BE2C (cell line): ENCODE results near the gene SCRN2.
A peak's percentile ranks its signal among the peaks of the same experiment; 100 is the strongest.

Experiments used
- DNase-seq: peaks from one replicate; pipeline ENCODE4 v3.0.0-alpha.2; 2020
- H3K27me3 ChIP-seq: fragments of 250-450 bp; sonication (Bioruptor Pico); 2 replicates; pipeline ENCODE4 v1.5.1; 2020; ENCODE audit warnings: mild to moderate bottlenecking
- H3K36me3 ChIP-seq: fragments of 250-450 bp; sonication (Bioruptor Pico); 2 replicates; pipeline ENCODE4 v1.5.1; 2020; ENCODE audit warnings: mild to moderate bottlenecking
- H3K4me1 ChIP-seq: fragments of 250-450 bp; sonication (Bioruptor Pico); 2 replicates; pipeline ENCODE4 v1.5.1; 2020
- H3K4me3 ChIP-seq: 2 replicates; pipeline ENCODE4 v1.5.1; 2011; ENCODE audit warnings: low read depth, low read length
- H3K9me3 ChIP-seq: fragments of 250-450 bp; sonication (Bioruptor Pico); 2 replicates; pipeline ENCODE4 v1.5.1; 2020
- TF ChIP-seq, protein P1 (sequence below): IDR thresholded peaks from 2 replicates; pipeline ENCODE4 v1.5.1; 2012; ENCODE audit warnings: mild to moderate bottlenecking, low read depth, low read length

SCRN2 gene

DNA sequence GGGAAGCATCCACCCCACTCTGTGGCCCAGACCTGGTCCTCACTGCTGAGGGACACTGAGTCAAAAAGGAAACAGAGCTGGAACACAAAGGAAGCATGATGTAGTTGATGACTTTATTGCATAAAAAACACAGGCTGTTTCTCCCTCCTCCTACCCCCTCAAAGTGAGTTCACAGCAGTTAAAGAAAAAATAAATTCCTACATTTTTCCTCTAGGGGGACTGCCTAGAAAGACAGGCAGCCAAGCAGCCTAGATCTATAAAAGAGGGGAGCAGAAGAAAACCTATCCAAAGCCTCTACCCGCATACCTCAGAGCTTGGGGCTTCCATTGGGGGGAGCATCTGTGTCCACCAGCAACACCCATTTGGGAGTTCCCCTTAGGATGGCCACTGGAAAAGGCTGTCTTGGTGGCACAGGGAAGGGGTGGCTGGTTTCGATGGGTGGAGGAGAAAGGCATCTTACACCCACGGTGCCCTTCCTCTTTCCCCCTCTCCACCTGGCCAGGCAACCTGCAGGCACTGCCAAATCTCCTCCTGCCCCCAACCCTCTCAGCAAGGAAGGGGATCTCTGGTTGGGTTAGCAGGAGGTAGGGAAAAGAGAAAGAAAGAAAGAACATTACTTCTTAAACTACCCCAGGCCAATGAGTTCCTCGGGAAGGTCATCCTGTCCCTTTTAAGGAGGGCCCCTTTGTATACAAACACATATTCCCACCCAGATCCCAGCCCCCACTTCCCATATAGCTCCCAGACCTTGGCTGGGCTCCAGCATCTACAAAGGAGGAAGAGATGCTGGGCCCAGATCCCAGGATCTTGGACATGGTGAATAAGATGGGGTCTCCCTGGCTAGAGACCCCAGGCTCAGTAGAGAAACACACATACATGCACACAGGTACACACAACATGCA is 4.0 kb upstream of the SCRN2 start:
- peaks cover 58% of the 10 kb centered on the region for H3K27me3 ChIP-seq
- peaks cover 3% of the 10 kb centered on the region; the same call in 1 of the 2 replicates for H3K4me1 ChIP-seq
- DNase-seq, result no peak

DNA sequence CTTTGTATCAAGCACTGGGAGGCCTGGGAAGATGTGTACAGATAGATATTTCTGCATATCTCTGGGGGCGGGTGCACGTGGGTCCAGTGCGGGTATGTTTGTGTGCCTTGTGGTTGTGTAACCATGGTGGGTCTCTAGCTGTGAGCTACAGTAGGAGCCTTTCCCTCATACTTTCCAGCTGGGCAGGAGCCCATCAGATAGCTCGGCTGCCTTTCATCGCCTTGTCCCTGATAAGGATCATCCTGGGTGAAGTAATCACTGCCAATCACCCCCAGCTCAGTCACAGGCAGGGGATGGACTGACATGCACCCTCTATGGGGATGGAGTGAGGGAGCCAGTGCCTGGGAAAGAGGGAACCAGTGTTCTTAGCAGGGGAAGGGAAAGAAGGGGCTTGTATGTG is 3.2 kb upstream of the SCRN2 start:
- TF ChIP-seq, protein P1, sequence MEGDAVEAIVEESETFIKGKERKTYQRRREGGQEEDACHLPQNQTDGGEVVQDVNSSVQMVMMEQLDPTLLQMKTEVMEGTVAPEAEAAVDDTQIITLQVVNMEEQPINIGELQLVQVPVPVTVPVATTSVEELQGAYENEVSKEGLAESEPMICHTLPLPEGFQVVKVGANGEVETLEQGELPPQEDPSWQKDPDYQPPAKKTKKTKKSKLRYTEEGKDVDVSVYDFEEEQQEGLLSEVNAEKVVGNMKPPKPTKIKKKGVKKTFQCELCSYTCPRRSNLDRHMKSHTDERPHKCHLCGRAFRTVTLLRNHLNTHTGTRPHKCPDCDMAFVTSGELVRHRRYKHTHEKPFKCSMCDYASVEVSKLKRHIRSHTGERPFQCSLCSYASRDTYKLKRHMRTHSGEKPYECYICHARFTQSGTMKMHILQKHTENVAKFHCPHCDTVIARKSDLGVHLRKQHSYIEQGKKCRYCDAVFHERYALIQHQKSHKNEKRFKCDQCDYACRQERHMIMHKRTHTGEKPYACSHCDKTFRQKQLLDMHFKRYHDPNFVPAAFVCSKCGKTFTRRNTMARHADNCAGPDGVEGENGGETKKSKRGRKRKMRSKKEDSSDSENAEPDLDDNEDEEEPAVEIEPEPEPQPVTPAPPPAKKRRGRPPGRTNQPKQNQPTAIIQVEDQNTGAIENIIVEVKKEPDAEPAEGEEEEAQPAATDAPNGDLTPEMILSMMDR, result no peak
- Histone ChIP-seq H3K9me3 (no peaks in the 10 kb centered on the region), H3K4me3 (no peak overlapping the region), H3K27me3 (peaks cover 49% of the 10 kb centered on the region), H3K4me1 (peaks cover 3% of the 10 kb centered on the region; the same call in 1 of the 2 replicates), H3K36me3 (no peaks in the 10 kb centered on the region)
- DNase-seq, result no peak

More for the DNA sequence above, 4.0 kb upstream of the SCRN2 start:
- no peaks in the 10 kb centered on the region for H3K9me3 ChIP-seq
- H3K36me3 ChIP-seq, result no peaks in the 10 kb centered on the region
- H3K4me3 ChIP-seq, result no peak overlapping the region
- TF ChIP-seq, protein P1, result peak; percentile 43

DNA sequence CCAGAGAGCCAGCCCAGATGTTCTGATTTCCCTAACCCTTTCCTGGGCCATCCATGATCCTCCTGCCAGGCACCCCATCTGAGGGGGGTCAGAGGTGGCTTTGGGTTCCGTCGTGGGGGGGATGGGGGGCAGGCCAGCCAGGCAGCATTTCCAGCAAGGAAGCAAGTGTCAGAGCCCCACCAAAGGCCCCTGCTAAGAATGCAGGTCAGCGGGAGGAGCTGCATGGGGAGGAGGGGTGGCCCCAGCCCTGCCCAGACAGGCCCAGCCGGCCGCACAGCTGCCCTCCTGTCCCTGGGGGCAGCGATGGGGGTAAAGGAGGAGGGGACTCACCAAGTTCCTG is 2.3 kb upstream of the SCRN2 start:
- Histone ChIP-seq H3K4me1 (peaks cover 3% of the 10 kb centered on the region; the same call in 1 of the 2 replicates), H3K4me3 (no peak overlapping the region), H3K27me3 (peaks cover 41% of the 10 kb centered on the region)

DNA sequence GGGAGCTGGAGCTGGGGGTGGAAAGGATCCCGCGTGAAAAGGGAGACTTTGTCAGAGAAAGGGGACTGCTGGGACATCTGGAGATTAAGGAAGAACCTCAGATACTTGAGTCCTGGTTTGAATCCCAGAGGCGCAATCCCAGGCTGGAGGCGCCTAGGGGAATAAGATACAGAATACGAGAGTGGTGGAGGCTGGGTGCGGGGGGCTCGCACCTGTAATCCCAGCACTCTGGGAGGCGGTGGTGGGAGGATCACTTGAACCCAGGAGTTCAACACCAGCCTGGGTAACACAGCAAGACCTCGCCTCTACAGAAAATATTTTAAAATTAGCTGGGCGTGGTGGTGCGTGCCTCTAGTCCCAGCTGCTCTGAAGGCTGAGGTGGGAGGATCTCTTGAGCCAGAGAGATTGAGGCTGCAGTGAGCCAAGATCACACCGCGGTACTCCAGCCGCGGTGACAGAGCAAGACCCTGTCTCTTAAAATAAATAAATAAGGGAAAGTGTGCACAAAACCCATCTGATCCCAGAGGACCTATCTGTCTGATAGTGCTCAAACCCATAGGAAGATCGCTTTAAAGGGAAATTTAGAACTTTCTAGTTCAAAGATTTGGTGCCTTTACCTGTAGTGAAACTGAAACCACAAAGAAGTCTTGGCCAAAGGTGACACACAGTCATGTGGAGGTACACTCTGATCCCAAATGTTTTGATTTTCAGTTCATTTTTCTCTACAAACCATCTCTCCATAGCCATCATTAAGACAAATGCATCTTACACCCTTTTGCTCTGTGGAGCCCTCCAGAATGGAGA is 617 bp upstream of the SCRN2 start:
- peak overlapping the region; percentile 76 for H3K4me3 ChIP-seq

More for the DNA sequence above, 2.3 kb upstream of the SCRN2 start:
- Histone ChIP-seq H3K36me3 (no peaks in the 10 kb centered on the region), H3K9me3 (no peaks in the 10 kb centered on the region)
- DNase-seq, result no peak
- TF ChIP-seq, protein P1, result no peak

DNA sequence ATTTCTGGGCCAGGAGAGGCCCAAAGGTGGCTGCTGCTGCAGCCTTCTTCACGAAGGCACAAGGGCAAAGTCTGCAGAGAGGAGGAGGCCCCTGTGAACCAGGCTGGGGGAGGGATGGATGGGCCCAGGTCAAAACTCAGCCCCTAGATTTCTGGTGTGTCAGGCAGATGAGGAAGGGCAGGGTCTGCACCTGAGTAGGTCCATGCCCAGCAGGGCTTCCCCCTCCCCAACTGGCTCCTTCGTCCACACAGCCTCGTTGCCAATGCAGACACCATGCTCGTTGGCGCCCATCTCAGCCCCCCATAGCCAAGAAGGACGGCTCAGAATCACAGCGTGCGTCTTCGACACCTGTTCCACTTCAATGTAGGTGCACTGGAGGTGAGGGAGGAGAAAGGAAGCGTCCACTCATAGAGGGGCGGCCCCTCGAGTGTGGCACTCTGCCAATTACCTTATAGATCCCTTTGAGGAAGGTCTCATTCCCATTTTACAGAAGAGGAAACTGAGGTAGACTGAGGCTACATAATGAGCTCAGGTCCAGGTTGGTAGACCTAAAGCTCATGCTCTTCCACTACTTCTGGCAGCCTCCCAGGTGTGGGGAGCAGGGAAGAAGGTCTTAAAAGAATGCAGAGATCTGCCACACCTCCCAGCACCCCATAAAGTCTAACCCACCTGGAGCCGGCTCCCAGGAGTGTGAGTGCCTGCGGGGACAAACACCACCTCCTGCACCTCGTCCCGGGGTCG is 902 bp downstream of the SCRN2 start:
- TF ChIP-seq, protein P1, result no peak
- Histone ChIP-seq H3K4me3 (peak overlapping the region; percentile 76), H3K36me3 (no peaks in the 10 kb centered on the region), H3K9me3 (no peaks in the 10 kb centered on the region), H3K27me3 (peaks cover 9% of the 10 kb centered on the region), H3K4me1 (peaks cover 3% of the 10 kb centered on the region; the same call in 1 of the 2 replicates)
- no peak for DNase-seq

More for the DNA sequence above, 617 bp upstream of the SCRN2 start:
- H3K36me3 ChIP-seq, result no peaks in the 10 kb centered on the region
- H3K9me3 ChIP-seq, result no peaks in the 10 kb centered on the region
- no peak for DNase-seq
- peaks cover 3% of the 10 kb centered on the region; the same call in 1 of the 2 replicates for H3K4me1 ChIP-seq
- H3K27me3 ChIP-seq, result peaks cover 24% of the 10 kb centered on the region
- TF ChIP-seq, protein P1, result no peak
